K562 (cell line): ENCODE data around the gene PLXNB3. TPM values are rescaled to one million over a fixed set of nuclear protein-coding genes. Genes with fewer than 3 reads are reported as not detected.

Source experiments
- ATF7 ChIP-seq: fragments of 450-650 bp; IDR thresholded peaks from 2 replicates; pipeline ENCODE4 v1.7.1; 2014; ENCODE audit warnings: mild to moderate bottlenecking, moderate library complexity
- CBFA2T2 ChIP-seq: fragments of 450-650 bp; conservative IDR thresholded peaks from 2 replicates; pipeline ENCODE4 v1.6.1; 2017; ENCODE audit warnings: mild to moderate bottlenecking
- FOXA3 ChIP-seq, 2 experiments: fragments of 450-650 bp in 1 of 2; sonication (generic) in 1 of 2; formaldehyde crosslinking; IDR thresholded peaks in 1 of 2; conservative IDR thresholded peaks in 1 of 2; 2 replicates each; pipeline versions ENCODE4 v1.4.0 to v1.8.0; 2020 to 2022; ENCODE audit warnings: mild to moderate bottlenecking in 2 of 2, missing genetic modification reagents in 1 of 2
- GABPB1 ChIP-seq: sonication (generic); formaldehyde crosslinking; IDR thresholded peaks from 2 replicates; pipeline ENCODE4 v1.8.0; 2022; ENCODE audit warnings: mild to moderate bottlenecking, missing genetic modification reagents
- HMGN3 ChIP-seq: IDR thresholded peaks from 2 replicates; pipeline ENCODE4 v1.6.1; 2011; ENCODE audit warnings: borderline replicate concordance, low read depth, mild to moderate bottlenecking, mixed read lengths, low read length; ENCODE audit not compliant: insufficient read length; ENCODE audit errors: extremely low read depth
- MYC ChIP-seq, 2 experiments: fragments of 250-450 bp in 1 of 2; sonication (Bioruptor Pico) in 1 of 2; IDR thresholded peaks; 2 replicates each; pipeline versions ENCODE4 v1.5.1 to v1.6.1; 2012 to 2021; ENCODE audit warnings: low read depth in 2 of 2, borderline replicate concordance in 1 of 2, improper control_type of control experiment in 1 of 2, low read length in 1 of 2, mild to moderate bottlenecking in 1 of 2, moderate library complexity in 1 of 2
- NFYB ChIP-seq: IDR thresholded peaks from 2 replicates; pipeline ENCODE4 v1.6.1; 2011; ENCODE audit warnings: mild to moderate bottlenecking, moderate library complexity; ENCODE audit not compliant: insufficient read length; ENCODE audit errors: extremely low read depth
- POLR2G ChIP-seq: fragments of 200-400 bp; formaldehyde crosslinking; IDR thresholded peaks from 2 replicates; pipeline ENCODE4 v1.6.1; 2017; ENCODE audit warnings: low read depth, mild to moderate bottlenecking, antibody characterized with exemption, low read length, moderate library complexity
- POLR3G ChIP-seq: IDR thresholded peaks from 2 replicates; pipeline ENCODE4 v1.6.1; 2011; ENCODE audit not compliant: insufficient read length, insufficient replicate concordance; ENCODE audit errors: extremely low read depth
- RBBP5 ChIP-seq: fragments of 200-600 bp; sonication (generic); IDR thresholded peaks from 2 replicates; pipeline ENCODE4 v1.6.1; 2012; ENCODE audit warnings: borderline replicate concordance, mild to moderate bottlenecking, low read length, control low read depth, inconsistent platforms; ENCODE audit not compliant: insufficient read depth, poor library complexity, severe bottlenecking
- SMARCA4 ChIP-seq: fragments of 450-650 bp; IDR thresholded peaks from 2 replicates; pipeline ENCODE4 v1.6.1; 2016
- SRSF7 ChIP-seq: fragments of 200-400 bp; formaldehyde crosslinking; optimal IDR thresholded peaks from 2 replicates; pipeline ENCODE3; 2017; ENCODE audit warnings: mild to moderate bottlenecking, low read depth, low read length
- ZFP30 ChIP-seq: fragments of 250-450 bp; sonication (Bioruptor Pico); IDR thresholded peaks from 2 replicates; pipeline ENCODE4 v1.8.0; 2022; ENCODE audit warnings: moderate library complexity, mild to moderate bottlenecking, inconsistent platforms, borderline replicate concordance
- ZNF232 ChIP-seq: sonication (generic); formaldehyde crosslinking; IDR thresholded peaks from 2 replicates; pipeline ENCODE4 v1.8.0; 2022; ENCODE audit warnings: mild to moderate bottlenecking, missing genetic modification reagents
- ZNF764 ChIP-seq: fragments of 250-450 bp; sonication (Bioruptor Pico); IDR thresholded peaks from 2 replicates; pipeline ENCODE4 v1.4.0; 2020; ENCODE audit warnings: low read depth, mild to moderate bottlenecking, moderate library complexity
- polyA plus RNA-seq, 8 experiments: library from polyadenylated mRNA; depleted of rRNA in 4 of 8; stranded (reverse) in 5 of 8; unstranded in 3 of 8; fragments of >200 nt; fragmentation: Nextera tagmentation in 2 of 8; fragmentation: Illumina TruSeq in 1 of 8; extraction: Ambion mirVana in 2 of 8; extraction: Trizol in 1 of 8; gene quantifications; 2 replicates each; pipeline versions ENCODE4 v1.2.1 to v1.2.3, GENCODE V29; 2011 to 2014; ENCODE audit warnings: inconsistent platforms in 1 of 8, missing spikeins in 1 of 8
- total RNA-seq, 7 experiments: library from RNA; depleted of rRNA in 6 of 7; stranded (reverse); fragments of >200 nt in 6 of 7; fragmentation: Illumina TruSeq in 2 of 7; extraction: Trizol in 2 of 7; gene quantifications; 2 replicates each; pipeline versions ENCODE4 v1.2.1 to v1.2.3, GENCODE V29; 2011 to 2021; ENCODE audit warnings: low replicate concordance in 1 of 7
- TF ChIP-seq, protein P1 (sequence below): sonication (generic); formaldehyde crosslinking; IDR thresholded peaks from 2 replicates; pipeline ENCODE4 v1.8.1; 2022; ENCODE audit warnings: missing genetic modification reagents
- TF ChIP-seq, protein P2 (sequence below), 2 experiments: fragments of 450-650 bp; IDR thresholded peaks; 2 replicates each; pipeline ENCODE4 v1.6.1; 2016; ENCODE audit warnings: mild to moderate bottlenecking in 2 of 2, borderline replicate concordance in 1 of 2, low read depth in 1 of 2, moderate library complexity in 1 of 2

Gene PLXNB3
- total and polyA plus RNA-seq, 9 of the 15 experiments (the other 6 are each of a cell fraction or from before 2014, with no cell fraction given), result 0.22 to 2.0 (median 1.4) TPM; not detected in 2

DNA sequence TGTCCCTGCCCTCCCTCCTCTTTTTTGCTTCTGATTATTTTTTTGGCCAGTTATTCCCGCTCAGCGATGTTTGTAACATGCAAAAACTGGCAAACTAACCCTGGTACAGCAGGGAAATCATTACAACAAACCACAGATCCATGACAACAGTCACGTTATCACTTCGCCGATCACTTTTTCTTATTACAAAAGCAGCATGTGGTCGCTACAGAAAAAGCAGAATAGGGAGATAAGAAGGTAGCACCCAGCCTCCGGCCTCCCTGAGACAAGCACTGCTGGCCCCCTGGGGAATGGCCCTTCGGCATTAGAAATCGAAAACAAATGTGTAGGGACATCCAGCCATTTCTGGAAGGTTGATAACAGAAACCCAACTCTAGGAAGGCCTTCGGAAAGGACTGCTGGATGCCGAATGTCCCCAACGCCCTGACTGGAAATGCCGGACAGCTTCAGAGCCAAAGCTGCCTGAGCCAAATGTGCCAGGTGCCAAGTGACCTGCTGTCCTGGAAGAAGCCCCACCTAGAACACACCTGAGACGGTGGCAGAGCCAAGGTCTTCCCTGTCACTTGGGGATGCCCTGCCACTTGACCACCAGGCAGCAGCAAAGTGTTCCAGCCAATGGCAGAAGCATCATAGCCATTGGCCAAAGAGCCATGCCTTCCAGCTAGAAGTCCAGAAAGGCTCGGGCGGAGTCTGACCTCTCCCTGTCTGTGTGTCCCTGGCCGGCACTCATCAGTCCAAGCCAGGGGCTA is 27.2 kb downstream of the PLXNB3 start (continued):
- TF ChIP-seq, protein P1, sequence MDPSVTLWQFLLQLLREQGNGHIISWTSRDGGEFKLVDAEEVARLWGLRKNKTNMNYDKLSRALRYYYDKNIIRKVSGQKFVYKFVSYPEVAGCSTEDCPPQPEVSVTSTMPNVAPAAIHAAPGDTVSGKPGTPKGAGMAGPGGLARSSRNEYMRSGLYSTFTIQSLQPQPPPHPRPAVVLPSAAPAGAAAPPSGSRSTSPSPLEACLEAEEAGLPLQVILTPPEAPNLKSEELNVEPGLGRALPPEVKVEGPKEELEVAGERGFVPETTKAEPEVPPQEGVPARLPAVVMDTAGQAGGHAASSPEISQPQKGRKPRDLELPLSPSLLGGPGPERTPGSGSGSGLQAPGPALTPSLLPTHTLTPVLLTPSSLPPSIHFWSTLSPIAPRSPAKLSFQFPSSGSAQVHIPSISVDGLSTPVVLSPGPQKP, result no peak
- TF ChIP-seq GABPB1 (CRISPR knock-in tag) (no peak), HMGN3 (no peak), POLR2G (no peak), POLR3G (no peak), ZNF232 (CRISPR knock-in tag) (no peak), ATF7 (no peak), ZFP30 (CRISPR knock-in tag) (no peak), RBBP5 (no peak), NFYB (no peak), ZNF764 (no peak), FOXA3 (CRISPR knock-in tag; conservative IDR thresholded peaks at IDR 0.05 in 1 of 2, IDR thresholded peaks at IDR 0.05 in 1 of 2) (no peak; a peak in 1 of 4 replicates), MYC (IDR thresholded peaks at IDR 0.05; ENCODE audit: low read depth, low read length) (0 out of 2 replicates have a peak, but pooled peaks have one; percentile 28), MYC (CRISPR knock-in tag; IDR thresholded peaks at IDR 0.05; ENCODE audit: borderline replicate concordance, low read depth) (no peak), SRSF7 (no peak), SMARCA4 (0 out of 2 replicates have a peak, but pooled peaks have one; percentile 14), CBFA2T2 (0 out of 2 replicates have a peak, but pooled peaks have one; percentile 24)
- TF ChIP-seq, protein P2, sequence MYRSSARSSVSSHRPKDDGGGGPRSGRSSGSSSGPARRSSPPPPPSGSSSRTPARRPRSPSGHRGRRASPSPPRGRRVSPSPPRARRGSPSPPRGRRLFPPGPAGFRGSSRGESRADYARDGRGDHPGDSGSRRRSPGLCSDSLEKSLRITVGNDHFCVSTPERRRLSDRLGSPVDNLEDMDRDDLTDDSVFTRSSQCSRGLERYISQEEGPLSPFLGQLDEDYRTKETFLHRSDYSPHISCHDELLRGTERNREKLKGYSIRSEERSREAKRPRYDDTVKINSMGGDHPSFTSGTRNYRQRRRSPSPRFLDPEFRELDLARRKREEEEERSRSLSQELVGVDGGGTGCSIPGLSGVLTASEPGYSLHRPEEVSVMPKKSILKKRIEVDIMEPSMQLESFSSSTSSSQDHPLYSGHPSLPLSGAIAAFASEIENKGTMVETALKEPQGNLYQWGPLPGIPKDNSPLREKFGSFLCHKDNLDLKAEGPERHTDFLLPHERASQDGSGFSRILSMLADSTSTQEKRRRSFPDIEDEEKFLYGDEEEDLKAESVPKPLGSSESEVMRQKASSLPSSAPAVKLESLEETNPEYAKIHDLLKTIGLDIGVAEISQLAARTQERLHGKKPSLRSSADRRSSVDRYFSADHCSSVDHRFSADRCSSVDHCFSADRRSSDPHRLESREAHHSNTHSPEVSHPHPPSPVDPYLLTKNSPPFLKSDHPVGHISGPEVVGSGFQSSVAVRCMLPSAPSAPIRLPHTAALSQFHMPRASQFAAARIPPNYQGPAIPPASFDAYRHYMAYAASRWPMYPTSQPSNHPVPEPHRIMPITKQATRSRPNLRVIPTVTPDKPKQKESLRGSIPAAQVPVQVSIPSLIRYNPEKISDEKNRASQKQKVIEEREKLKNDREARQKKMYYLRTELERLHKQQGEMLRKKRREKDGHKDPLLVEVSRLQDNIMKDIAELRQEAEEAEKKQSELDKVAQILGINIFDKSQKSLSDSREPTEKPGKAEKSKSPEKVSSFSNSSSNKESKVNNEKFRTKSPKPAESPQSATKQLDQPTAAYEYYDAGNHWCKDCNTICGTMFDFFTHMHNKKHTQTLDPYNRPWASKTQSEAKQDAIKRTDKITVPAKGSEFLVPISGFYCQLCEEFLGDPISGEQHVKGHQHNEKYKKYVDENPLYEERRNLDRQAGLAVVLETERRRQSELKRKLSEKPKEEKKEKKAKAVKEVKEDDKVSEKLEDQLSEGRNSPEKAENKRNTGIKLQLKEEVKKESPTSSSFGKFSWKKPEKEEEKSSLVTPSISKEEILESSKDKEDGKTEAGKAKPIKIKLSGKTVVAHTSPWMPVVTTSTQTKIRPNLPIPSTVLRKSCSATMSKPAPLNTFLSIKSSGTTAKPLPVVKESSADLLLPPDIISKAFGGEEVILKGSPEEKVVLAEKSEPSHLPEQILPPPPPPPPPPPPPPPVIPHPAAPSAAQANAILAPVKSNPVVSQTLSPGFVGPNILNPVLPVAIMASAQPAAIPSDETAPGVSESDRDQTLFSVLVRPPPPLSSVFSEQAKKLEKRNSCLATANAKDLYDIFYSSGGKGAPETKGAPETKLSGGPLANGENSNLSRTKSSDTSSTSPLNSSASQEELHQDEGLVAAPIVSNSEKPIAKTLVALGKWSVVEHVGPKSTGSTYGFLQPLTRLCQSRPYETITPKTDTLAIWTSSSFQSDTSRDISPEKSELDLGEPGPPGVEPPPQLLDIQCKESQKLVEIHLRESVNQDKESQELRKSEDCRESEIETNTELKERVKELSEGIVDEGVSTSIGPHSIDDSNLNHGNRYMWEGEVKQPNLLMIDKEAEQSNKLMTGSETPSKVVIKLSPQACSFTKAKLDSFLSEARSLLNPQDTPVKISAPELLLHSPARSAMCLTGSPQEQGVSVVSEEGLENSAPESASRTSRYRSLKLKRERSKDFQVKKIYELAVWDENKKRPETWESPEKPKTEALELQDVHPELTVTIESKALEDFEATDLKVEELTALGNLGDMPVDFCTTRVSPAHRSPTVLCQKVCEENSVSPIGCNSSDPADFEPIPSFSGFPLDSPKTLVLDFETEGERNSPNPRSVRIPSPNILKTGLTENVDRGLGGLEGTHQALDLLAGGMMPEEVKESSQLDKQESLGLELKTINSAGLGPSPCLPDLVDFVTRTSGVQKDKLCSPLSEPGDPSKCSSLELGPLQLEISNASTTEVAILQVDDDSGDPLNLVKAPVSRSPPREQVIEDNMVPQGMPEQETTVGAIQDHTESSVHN (IDR thresholded peaks at IDR 0.05; ENCODE audit: borderline replicate concordance in 1 of 2, low read depth in 1 of 2), result no peak
